ENCODE data around the gene ORC1.
"Not testable (repeated sequence)": the region's sequence is repeated elsewhere in the genome, so short reads cannot be mapped to it uniquely, and the experiment has no call there.

ORC1 gene

DNA sequence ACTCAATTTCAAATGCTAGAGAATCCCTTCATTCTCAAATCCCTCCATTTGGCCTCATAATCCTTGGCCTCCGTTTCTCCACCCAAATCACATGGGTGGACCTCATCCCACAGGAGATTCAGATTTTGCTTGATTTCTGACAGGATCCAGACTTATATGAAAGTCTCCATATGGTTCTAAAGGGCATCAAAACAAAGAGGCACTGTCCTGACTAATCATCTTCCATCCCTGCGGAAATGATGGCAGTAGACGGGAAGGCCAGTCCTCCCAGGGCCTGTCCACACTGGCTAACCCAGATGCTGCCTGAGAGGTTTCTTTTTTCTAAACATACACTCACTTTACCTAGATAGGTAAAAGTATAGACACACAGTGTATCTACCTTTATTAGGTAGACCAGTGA lies 18.8 kb downstream of the ORC1 start:
- no peak for FAIRE-seq

DNA sequence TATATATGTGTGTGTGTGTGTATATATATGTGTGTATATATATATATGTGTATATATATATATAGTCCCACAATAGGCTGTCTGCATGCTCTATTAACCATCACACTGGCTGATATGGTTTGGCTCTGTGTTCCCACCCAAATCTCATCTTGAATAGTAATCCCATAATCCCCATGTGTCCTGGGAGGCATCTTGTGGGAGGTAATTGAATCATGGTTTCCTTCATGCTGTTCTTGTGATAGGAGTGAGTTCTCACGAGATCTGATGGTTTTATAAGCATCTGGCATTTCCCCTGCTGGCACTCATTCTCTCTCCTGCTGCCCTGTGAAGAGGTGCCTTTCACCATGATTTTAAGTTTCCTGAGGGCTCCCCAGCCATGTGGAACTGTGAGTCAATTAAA lies 34.4 kb downstream of the ORC1 start:
- FAIRE-seq: not testable (repeated sequence)

DNA sequence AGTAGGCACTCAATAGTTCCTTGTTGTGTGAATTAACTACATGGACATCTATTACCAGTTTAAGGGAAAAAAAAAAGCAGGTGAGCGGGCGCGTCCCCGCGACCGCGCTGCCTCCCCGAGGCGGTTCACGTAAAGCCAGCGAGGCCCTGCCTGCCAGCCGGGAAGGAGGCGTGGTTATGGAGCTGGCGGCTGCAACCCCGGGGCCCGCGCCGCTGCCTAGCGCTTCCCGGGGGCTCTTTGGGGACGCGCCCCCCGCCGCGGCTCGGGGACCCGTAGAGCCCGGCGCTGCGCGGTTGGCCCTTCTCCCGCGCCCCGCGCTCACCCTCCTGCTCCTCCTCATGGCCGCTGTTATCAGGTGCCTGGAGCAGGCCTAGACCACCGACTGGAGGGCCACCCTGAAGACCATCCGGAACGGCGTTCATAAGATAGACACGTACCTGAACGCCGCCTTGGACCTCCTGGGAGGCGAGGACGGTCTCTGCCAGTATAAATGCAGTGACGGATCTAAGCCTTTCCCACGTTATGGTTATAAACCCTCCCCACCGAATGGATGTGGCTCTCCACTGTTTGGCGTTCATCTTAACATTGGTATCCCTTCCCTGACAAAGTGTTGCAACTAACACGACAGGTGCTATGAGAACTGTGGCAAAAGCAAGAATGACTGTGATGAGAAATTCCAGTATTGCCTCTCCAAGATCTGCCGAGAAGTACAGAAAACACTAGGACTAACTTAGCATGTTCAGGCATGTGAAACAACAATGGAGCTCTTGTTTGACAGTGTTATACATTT lies 35.6 kb downstream of the ORC1 start:
- no peak for FAIRE-seq

DNA sequence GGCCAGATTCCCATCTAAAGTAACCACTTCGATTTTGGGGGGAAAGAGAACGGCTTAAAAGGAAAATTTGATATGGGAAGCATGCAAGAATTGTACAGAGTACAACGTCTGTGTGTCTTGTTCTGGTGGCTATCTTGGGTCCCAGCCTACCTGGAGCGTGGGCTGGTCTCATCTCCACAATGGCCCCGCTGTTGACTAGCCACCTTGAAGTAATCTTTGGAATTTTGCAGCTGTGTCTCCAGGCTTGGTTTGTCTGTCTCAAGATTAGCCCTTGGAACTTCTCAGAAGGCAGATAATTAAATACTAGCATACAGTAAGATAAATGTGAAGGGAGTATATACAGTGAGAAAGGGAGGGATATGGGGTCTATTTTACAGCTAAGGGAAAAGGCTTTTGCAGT lies 37.0 kb downstream of the ORC1 start:
- FAIRE-seq: no peak

DNA sequence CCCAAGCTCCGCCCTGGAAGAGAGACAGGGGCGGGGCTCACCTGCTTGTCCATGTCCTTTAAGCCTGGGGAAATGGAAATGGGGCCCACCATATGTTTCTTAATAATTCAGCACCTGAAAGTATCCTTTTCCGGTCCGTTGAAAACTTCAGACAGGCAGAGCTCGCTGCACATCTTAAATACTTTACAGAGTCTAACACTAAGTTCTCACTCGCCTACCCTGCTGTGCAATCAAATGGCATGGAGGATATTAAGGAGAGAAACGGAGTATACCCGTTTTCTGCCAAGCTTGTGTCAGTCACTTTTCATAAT lies 37.8 kb downstream of the ORC1 start:
- FAIRE-seq: no peak

DNA sequence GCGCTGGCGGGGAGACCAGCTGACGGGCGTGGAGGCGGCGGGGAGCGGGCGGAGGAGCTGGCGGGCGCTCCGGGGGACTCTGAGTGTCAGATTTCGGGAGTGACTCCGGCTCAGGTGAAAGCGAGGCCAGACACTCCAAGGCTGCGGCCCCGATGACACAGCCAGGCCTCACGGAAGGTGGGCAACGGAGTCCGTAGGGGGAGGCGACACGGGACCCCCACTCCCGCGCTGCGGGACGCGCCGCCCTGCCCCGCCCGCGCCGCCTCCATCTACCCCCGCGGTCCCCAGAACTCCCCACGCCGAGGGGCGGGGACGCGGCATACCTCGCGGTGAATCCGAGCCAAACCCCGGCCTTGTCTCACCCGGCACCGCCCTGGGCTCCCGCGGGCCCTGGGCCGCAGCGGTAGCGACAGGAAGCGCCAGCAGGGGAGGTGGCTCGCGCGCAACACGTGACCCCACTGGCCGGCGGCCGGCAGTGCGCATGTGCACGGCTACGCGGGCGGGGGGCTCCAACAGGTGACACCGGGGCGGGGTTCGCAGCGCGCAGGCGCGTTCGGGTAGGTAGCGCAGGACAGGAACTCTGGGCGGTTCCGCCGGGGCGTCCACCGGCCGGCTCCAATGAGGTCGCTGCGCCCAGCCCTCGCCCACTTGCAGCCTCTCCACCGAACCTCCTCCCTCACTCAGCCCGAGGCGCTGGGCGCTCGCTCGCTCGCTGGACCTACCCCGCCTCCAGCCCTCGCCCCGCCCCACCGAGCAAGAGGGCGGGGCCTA lies 38.3 kb downstream of the ORC1 start, which contains the start of gene CC2D1B:
TSS of gene CC2D1B (minus strand) at position 460 of the 771 bp plus-strand sequence. CDS start 1,585 bp downstream, outside the sequence.
- FAIRE-seq: no peak

DNA sequence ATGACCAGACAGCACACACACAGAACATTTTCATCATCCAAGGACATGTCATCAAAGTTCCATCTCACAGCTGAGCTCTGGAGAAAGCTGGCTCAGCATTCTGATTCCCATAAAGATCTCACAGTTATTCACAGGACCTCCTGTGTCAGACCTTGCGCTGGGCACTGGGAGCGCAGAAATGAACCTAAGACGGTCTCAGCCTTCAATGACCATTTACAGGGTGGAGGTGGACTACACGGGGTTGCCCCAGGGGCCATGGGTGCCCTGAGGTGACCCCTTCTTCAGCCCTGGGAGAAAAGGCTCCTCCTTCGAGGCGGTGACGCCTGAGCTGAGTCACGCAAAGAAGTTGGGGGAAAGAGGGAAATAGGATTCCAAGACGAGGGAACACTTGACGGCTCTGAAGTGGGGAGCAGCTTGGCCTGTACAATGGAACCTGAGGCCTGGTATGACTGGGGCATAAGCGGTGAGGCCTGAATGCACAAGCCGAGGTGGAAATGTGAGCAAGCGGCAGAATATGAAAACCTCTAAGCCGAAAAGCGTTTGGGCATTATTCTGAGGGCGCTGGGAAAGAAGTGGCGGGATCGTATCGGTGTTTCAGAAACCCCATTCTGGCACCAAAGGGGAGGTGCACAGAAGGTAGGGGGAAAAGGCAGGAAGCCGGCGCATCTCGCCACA lies 39.0 kb downstream of the ORC1 start:
- no peak for FAIRE-seq

DNA sequence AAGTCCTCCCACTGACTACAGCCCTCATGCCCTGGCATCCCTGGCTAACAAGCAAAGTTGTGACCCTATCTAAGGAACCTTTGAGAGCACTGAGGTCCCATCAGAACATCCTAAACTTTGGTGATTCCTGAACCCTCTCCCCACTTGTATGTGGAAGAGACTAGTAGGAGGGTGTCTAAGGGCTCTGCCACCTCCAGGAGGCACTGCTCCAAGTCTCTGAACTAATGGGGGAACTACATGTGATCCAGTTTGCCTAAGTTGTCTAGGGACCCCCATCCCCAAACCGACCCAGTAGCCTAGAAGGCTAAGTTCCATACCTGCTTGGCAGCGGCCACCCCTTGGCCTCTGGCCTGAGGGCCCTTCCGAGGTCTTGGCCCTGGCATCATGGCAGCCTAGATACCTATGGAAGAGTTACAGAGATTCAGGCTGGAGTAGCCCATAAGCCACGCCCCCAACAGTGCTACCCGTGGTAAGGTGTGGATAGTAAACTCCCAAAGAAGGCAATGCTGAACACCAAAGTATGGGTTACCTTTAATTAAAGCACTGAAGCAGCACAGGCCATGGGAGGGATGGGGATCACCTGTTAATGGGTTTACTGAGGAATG lies 39.9 kb downstream of the ORC1 start:
- no peak for FAIRE-seq

DNA sequence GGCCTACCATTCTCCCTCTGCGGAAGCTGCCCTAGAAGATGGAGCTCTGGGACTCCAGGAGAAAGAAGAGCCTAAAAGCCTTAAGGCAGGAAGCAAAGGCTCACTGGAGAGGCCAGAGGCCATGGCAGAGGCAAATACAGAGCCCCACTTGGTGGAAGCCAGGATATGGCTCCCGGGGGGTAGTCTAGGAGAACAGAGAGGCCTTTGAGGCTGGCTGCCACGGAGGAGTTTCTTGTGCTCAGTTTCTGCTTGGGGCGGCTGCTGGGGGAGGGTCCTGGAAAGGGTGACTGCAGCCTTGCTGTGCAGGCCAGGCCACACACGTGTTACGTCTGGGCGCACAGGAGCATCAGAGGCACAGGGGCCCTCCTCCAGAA lies 43.6 kb downstream of the ORC1 start:
- no peak for FAIRE-seq

DNA sequence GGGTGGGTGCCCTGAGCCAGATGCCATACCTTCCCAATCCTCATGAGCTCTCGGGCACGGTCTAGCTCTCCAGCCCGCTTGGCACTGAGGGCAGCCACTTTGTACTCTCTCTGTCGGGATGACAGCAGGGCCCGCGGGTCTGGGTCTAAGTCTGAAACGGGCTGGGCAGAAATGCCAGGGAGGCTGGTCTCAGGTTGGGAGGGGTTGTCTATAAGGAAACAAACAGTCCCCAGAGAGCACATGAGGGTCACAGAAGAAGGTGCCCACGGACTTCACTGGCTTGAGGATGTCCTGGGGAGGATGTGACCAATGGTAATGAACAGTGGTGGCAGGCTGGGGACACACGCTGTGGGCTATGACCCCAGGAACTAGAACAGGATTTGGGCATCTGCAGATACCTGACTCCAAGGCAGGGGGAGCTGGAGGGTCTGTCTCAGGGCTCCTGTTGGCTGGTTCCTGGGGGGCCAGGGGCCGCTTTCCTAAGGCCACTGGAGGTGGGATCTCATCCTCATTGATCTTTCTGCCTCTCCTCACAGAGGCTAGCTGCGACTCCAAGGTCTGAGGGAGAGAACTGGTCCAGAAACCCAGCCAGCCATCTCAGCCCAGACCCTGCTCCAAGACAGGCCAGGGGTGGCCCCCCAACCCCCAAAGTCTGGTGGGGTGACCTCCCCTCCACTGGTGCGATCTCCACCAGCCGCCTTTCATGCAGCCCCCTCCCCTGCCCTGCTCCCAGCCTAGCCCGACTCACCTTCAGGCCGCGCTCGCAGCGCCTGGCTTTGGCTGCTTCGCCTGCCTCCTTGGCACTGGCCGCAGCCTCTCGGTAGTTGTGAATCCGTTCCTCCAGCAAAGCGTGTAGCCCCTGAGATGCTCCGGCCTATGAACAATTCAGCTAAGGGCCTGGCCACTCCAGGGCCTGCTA lies 44.3 kb downstream of the ORC1 start:
- no peak for FAIRE-seq

DNA sequence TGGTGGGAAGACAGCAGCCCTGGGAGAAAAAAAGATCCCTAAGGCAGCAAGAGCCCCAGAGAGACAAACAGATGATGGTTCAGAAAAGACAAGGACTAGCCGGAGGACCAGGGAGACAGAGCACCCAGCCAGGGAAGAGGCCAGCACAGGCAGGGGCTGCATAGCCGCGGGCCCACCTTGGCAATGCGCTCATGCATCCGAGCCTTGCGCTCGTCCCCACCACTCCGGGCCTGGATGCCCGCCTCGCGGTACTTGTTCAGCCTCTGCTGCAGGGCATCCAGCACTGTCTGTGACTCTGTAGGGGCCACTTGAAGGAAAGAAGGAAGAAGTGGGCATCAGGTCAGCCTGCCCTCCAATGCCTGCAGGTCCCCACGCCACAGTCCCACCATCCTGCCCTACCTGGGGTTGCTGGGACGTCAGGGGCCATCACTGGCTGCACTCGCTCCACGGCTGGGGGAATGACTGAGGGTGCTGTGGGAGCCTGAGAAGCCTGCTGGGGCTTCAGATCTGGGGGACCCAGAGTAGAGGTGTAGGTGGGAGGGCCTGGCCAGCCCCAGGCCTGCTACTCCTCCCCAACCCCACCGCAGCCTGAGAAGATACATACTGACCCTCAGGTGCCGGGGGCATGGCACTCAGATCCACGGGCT lies 45.2 kb downstream of the ORC1 start:
- FAIRE-seq: no peak

DNA sequence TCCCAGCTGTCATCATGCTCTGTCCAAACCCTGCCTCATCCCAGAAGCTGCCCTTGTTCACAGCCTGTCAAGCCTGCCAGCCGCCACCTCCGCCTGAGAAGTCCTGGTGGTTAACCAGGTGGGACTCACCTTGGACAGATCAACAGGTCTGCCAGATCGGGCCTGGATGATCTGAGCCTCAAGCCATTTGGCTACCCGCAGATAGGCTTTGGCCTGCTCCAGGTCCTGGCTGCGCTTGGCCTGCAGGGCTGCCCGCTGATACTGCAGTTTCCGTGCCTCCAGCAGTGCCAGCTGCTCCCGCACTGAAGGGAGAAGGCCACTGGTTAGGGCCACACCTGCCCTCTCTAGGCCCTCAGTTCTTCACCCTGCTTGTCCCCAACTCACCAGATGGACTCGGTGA lies 46.8 kb downstream of the ORC1 start:
- no peak for FAIRE-seq

DNA sequence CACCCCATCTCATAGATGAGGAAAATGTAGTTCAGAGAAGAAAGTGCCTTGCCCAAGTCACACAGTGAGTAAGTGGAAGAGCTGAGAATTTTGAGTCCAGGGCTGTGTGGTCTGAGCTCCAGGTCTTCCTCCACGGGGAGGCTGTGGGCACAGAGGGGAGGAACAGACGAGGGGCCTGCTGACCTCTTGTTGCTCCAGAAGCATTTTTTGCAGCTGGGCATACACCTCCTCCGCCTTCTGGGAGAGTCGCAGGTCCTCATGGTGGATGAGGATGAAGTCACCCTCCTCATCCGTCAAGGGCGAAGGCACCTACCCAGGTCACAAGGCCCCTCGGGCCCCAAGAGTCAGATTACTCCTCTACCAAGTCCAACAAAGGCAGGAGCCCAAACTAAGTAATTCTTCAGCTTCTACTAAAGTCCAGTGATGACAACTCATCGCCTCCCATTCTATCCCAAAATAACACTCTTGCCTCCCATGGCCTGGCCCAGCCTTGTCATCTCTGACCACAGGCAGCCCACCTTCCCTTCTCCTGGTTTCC lies 47.3 kb downstream of the ORC1 start:
- no peak for FAIRE-seq

DNA sequence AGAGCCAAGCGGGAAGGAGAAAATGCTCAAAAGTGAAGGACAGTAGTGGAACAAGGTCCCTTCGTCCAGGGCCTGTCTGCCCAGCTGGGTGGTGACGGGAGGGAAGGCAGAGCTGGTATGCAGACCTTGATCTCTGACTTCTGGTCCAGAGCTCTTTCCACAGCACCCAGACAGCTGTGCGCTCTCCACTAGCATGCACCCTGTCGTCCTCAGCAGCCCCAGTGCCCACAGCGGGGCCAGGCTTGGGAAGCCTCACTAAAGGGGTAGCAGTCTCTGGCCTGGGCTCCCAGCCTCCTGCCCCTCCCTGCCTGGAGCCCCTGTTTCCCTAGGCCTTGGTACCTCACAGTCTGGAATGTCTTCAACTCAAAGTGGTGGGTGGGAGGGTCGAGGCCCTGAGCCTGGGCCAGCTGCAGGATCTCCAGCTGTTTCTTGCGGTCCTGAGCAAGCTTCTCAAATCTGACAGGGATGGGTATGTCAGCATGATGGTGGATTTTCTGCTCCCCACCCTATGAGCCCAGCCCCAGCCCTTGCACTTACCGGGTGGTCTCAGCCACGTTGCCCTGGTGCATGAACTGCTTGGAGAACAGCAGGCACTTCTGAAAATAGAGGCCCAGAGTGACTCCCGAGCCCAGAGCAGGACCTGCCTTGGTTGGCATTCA lies 48.2 kb downstream of the ORC1 start:
- no peak for FAIRE-seq

DNA sequence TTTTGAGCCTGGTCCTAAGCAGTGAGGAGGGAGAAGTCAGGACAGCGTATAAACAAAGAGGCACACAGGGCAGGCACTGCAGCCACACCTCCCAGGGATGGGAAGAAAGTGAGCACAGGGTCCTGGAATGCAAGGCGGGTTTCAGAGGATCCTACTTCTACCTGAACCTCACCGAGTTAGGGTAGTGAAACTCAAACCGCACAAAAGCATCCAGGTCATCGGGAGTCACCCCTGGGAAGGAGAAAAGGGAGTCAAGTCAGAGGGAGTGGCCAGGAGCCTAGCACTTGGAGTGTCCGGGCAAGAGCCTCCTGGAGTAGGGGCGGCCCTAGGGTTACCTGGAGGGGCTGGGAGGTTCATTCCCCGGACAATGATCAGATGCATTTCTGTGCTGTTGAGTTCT lies 48.8 kb downstream of the ORC1 start:
- no peak for FAIRE-seq

DNA sequence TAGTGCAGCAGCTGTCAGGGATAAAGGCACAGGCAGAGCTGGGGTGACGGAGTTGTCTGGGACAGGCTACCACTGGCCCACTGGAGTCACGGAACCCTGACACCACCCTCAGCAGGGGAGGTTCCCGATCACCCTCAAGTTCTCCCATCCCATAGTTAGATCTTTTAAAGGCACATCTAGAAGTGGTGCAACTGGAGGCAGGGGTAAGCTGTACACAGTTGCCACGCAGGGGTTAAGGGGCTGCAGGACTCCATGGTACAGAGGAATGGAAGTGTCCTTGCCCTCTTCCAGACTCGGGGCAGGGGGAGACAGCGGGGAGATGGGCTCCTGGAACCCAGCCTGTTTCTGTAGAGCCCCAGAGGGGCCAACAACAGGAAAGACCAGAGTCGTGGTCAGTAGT lies 51.5 kb downstream of the ORC1 start:
- FAIRE-seq: no peak

DNA sequence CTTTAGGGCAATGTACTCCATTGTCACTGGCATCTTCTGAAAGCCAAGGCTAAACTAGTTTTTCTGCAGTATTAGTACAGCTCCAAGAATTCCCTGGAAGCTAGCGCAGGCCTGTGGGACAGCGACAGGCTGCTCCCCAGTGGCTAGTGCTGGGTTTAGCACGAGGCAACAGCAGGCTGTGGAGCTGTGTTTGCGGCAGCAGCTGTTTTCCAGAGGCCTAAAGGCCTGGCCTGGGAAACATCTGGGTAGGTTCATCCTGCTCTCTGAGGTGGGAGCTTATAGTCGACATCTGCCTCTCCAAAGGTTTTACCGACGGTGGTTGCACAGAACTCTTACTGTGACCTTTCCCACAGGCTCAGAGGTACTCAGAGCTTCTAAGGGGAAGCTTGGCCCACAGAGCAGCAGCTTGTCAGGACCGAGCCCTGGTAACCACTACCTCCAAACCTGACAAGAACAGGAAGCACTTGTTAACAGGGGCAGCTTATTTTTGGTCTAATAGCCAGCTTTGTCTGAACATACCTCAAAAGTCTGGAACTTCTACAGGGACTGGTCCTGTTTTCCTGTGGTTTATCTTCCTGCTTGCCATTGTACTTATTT lies 55.4 kb downstream of the ORC1 start:
- no peak for FAIRE-seq

DNA sequence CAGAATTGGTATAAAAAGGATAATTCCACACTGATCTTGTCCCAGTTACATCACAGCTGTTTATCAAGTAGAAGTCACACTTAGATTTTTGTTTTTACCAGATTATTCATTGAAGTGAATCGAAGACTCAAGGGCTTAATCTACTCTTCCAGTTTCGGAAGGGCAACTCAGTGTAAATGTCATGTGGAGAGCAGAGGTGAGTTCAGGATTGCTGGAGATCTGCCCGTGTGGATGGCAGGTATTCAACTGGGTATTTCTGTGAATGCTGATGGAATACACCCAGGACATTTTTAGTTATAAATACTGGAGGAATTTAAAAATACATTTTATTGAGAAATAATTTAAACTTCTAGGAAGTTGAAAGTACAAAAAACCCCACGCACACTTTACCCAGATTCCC lies 57.6 kb downstream of the ORC1 start:
- no peak for FAIRE-seq

DNA sequence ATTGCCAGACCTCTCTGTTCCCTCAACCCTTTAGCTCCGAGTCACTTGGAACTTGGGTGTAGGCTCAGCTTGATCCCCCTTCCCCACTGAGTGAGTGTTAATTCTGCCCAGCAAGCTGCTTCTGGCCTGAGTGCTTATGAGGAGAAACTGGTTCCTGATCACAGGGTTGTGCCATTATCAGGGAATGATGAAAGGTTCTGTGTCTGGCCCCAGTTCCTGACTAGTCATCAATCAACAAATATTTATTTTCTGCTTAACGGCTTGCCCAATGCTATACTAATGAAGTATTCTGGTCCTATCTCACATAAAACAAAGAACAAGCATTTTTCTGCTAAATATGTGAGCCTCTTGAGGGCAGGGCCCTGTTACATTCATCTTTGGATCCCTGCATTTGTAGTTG lies 59.0 kb downstream of the ORC1 start:
- no peak for FAIRE-seq

DNA sequence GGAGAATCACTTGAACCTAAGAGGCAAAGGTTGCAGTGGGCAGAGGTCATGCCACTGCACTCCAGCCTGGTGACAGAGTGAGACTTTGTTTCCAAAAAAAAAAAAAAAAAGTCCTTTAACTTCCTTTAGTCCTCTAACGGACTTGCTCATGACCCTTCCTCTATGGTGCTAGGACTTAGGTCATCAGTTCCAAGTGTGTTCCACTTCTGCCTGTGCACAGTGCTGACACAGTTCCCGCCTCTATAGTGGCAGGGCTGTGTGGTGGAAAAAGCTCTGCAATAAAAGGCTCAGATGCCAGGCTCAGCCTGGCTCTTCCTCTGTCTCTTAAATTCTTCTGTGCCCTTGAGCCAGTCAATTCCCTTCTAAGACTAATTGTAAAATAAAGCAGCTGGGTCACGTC lies 60.2 kb downstream of the ORC1 start:
- FAIRE-seq: no peak
